ENCODE measurements around the gene MED25. TPM values are rescaled to one million over a fixed set of nuclear protein-coding genes. Genes with fewer than 3 reads are reported as not detected.

The MED25 gene
- total and polyA plus RNA-seq, 9 of the 15 experiments (the other 6 are each of a cell fraction or from before 2014, with no cell fraction given): 4.1 to 93.9 (median 19.3) TPM

GRCh38 chr19:49866933-49867782, 49.1 kb downstream of the MED25 start, which contains the start of gene PNKP:
TSS of gene PNKP (minus strand) at chr19:49867576. CDS start at chr19:49867204, 372 bp downstream.
- ATAC-seq: peak; percentile 57
- BruUV-seq (replicated peaks): no TSS peak
- H3K79me2 ChIP-seq (ENCODE audit: control insufficient read depth, insufficient read depth, low read length): peaks cover 47% of the 10 kb centered on the region
- H3K4me2 ChIP-seq (ENCODE audit: insufficient read depth, low read length): peak within 1 kb of the TSS; percentile 98
- ChIA-PET POLR2A (interaction anchor here (0.6 to 1.6 kb wide), 7 partner anchors 8 to 62 kb away, joined by 3 to 7 read pairs (median 3); partner anchors contain the start of genes AKT1S1, ATF5 and PTOV1), CTCF (ENCODE audit: low intra/inter-chr PET ratio) (no interaction called here)
- peak within 1 kb of the TSS; percentile 93 for H3K27ac ChIP-seq (ENCODE audit: extremely low read depth, low read depth, low read length)
- intact Hi-C loops (cut with micrococcal nuclease) (loop anchor here (5.0 kb wide), 3 partner anchors 60 to 190 kb away; partner anchors contain the start of genes AP2A1, ATF5, NUP62 and PRMT1), in situ Hi-C loops (cut with MboI) (no loop called here)
- H3K4me1 ChIP-seq (replicated peaks in 1 of 2; ENCODE audit: control insufficient read depth in 2 of 2, insufficient read depth in 2 of 2, low read length in 2 of 2): peaks cover 43 to 84% of the 10 kb centered on the region in 2 experiments
- peaks cover 52% of the 10 kb centered on the region for H3K36me3 ChIP-seq (ENCODE audit: control insufficient read depth, insufficient read depth, low read length)
- peak; percentile 87 to 94 (median 91) for DNase-seq (ENCODE audit: extremely low read depth in 1 of 4, low spot score in 3 of 4)
- peaks cover 8% of the 10 kb centered on the region for H3K9me1 ChIP-seq (ENCODE audit: control insufficient read depth, insufficient read depth, low read length)
- H3K9ac ChIP-seq (ENCODE audit: insufficient read depth in 1 of 2, low read depth in 2 of 2, low read length in 2 of 2): peak within 1 kb of the TSS; percentile 89 to 90
- under 1% methylated on average over 52 of the region's 65 CpGs for WGBS (ENCODE audit: insufficient coverage, low coverage, missing lambda C conversion rate)
- peak within 1 kb of the TSS; percentile 98 for H3K4me3 ChIP-seq
- peaks cover 19% of the 10 kb centered on the region; the same call in 1 of the 2 replicates for H4K20me1 ChIP-seq (replicated peaks; ENCODE audit: control insufficient read depth, insufficient read depth, low read length)
- peak; percentile 85 for FAIRE-seq
- H3K9me3 ChIP-seq (replicated peaks; ENCODE audit: control insufficient read depth, insufficient read depth, low read depth, low read length): no peaks in the 10 kb centered on the region
- no peaks in the 10 kb centered on the region for H3K27me3 ChIP-seq (ENCODE audit: control insufficient read depth in 2 of 2, insufficient read depth in 2 of 2, low read length in 2 of 2)
- H2AFZ ChIP-seq (ENCODE audit: low read depth, low read length): peak within 1 kb of the TSS; percentile 100
- TF ChIP-seq NR2F6 (CRISPR knock-in tag; IDR thresholded peaks at IDR 0.05): no peak
- TF ChIP-seq EWSR1 (IDR thresholded peaks at IDR 0.05; ENCODE audit: borderline replicate concordance, low read depth, partially characterized antibody): no peak
- TF ChIP-seq MEIS2 (IDR thresholded peaks at IDR 0.05; ENCODE audit: partially characterized antibody): no peak
- TF ChIP-seq TAL1 (IDR thresholded peaks at IDR 0.05): no peak
- TF ChIP-seq E2F3 (CRISPR knock-in tag; IDR thresholded peaks at IDR 0.05): no peak; the same call in 1 of the 2 replicates
- TF ChIP-seq FOSL1 (tag; conservative IDR thresholded peaks at IDR 0.05): peak; percentile 81
- TF ChIP-seq, protein P1, sequence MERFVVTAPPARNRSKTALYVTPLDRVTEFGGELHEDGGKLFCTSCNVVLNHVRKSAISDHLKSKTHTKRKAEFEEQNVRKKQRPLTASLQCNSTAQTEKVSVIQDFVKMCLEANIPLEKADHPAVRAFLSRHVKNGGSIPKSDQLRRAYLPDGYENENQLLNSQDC (CRISPR knock-in tag; IDR thresholded peaks at IDR 0.05): no peak
- peak; percentile 85 for TF ChIP-seq TFAP4 (CRISPR knock-in tag; IDR thresholded peaks at IDR 0.05; ENCODE audit: borderline replicate concordance)
- TF ChIP-seq PTRF (tag; IDR thresholded peaks at IDR 0.05): no peak
- no peak for TF ChIP-seq PURB (CRISPR knock-in tag; IDR thresholded peaks at IDR 0.05; ENCODE audit: low read depth)
- no peak for TF ChIP-seq RBM22 (IDR thresholded peaks at IDR 0.05; ENCODE audit: low read depth, low read length, poor library complexity, severe bottlenecking)
- TF ChIP-seq ZNF124 (CRISPR knock-in tag; IDR thresholded peaks at IDR 0.05): no peak
- TF ChIP-seq, protein P2, sequence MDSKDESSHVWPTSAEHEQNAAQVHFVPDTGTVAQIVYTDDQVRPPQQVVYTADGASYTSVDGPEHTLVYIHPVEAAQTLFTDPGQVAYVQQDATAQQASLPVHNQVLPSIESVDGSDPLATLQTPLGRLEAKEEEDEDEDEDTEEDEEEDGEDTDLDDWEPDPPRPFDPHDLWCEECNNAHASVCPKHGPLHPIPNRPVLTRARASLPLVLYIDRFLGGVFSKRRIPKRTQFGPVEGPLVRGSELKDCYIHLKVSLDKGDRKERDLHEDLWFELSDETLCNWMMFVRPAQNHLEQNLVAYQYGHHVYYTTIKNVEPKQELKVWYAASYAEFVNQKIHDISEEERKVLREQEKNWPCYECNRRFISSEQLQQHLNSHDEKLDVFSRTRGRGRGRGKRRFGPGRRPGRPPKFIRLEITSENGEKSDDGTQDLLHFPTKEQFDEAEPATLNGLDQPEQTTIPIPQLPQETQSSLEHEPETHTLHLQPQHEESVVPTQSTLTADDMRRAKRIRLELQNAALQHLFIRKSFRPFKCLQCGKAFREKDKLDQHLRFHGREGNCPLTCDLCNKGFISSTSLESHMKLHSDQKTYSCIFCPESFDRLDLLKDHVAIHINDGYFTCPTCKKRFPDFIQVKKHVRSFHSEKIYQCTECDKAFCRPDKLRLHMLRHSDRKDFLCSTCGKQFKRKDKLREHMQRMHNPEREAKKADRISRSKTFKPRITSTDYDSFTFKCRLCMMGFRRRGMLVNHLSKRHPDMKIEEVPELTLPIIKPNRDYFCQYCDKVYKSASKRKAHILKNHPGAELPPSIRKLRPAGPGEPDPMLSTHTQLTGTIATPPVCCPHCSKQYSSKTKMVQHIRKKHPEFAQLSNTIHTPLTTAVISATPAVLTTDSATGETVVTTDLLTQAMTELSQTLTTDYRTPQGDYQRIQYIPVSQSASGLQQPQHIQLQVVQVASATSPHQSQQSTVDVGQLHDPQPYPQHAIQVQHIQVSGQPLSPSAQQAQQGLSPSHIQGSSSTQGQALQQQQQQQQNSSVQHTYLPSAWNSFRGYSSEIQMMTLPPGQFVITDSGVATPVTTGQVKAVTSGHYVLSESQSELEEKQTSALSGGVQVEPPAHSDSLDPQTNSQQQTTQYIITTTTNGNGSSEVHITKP (IDR thresholded peaks at IDR 0.05; ENCODE audit: partially characterized antibody): peak; percentile 44

Measured in K562 (cell line).